MM.1S (cell line): ENCODE data around the gene CAV3.
"Not testable (repeated sequence)": the region's sequence is repeated elsewhere in the genome, so short reads cannot be mapped to it uniquely, and the experiment has no call there.

Experiments used
- DNase-seq: peaks from one replicate; pipeline ENCODE4 v3.0.0-alpha.2; 2015
- H2AFZ ChIP-seq: fragments of 300-600 bp; sonication (generic); 2 replicates; pipeline ENCODE4 v1.6.0; 2016; ENCODE audit warnings: antibody characterized with exemption, low read length
- H3F3A ChIP-seq: fragments of 300-600 bp; sonication (generic); 2 replicates; pipeline ENCODE4 v1.6.1; 2016; ENCODE audit warnings: mild to moderate bottlenecking, antibody characterized with exemption, low read length, moderate library complexity, mixed read lengths; ENCODE audit not compliant: insufficient read depth
- H3K27ac ChIP-seq: fragments of 300-600 bp; sonication (generic); 2 replicates; pipeline ENCODE4 v1.5.1; 2016; ENCODE audit warnings: mild to moderate bottlenecking, low read length
- H3K27me3 ChIP-seq: fragments of 300-600 bp; sonication (generic); replicated peaks from 2 replicates; pipeline ENCODE4 v1.6.0; 2016; ENCODE audit warnings: low read length; ENCODE audit not compliant: insufficient read depth
- H3K36me3 ChIP-seq: fragments of 300-600 bp; sonication (generic); replicated peaks from 2 replicates; pipeline ENCODE4 v1.6.1; 2016; ENCODE audit warnings: mild to moderate bottlenecking, low read length, mixed read lengths; ENCODE audit not compliant: insufficient read depth
- H3K4me1 ChIP-seq: fragments of 300-600 bp; sonication (generic); 2 replicates; pipeline ENCODE4 v1.6.1; 2016; ENCODE audit warnings: low read length, mixed read lengths
- H3K4me2 ChIP-seq: fragments of 300-600 bp; sonication (generic); 2 replicates; pipeline ENCODE4 v1.6.0; 2016; ENCODE audit warnings: low read depth, low read length
- H3K4me3 ChIP-seq: fragments of 300-600 bp; sonication (generic); 2 replicates; pipeline ENCODE4 v1.5.1; 2016; ENCODE audit warnings: low read length, mixed read lengths
- H3K79me2 ChIP-seq: fragments of 300-600 bp; sonication (generic); 2 replicates; pipeline ENCODE4 v1.6.1; 2016; ENCODE audit warnings: mixed run types, low read length, mixed read lengths
- H3K9ac ChIP-seq: fragments of 300-600 bp; sonication (generic); 2 replicates; pipeline ENCODE4 v1.6.1; 2016; ENCODE audit warnings: low read length, mixed read lengths
- H3K9me2 ChIP-seq: fragments of 300-600 bp; sonication (generic); replicated peaks from 2 replicates; pipeline ENCODE4 v1.6.1; 2016; ENCODE audit warnings: mild to moderate bottlenecking, low read length, mixed read lengths; ENCODE audit not compliant: insufficient read depth
- H3K9me3 ChIP-seq: fragments of 300-600 bp; sonication (generic); replicated peaks from 2 replicates; pipeline ENCODE4 v1.6.1; 2016; ENCODE audit warnings: mild to moderate bottlenecking, low read length, mixed read lengths; ENCODE audit not compliant: insufficient read depth
- H4K20me1 ChIP-seq: fragments of 300-600 bp; sonication (generic); 2 replicates; pipeline ENCODE4 v1.6.1; 2016; ENCODE audit warnings: mild to moderate bottlenecking, low read length, moderate library complexity, mixed read lengths; ENCODE audit not compliant: insufficient read depth
- CTCF ChIP-seq: fragments of 300-600 bp; sonication (generic); IDR thresholded peaks from 2 replicates; pipeline ENCODE4 v1.5.1; 2016; ENCODE audit warnings: antibody characterized with exemption, low read length, mixed read lengths
- EZH2 ChIP-seq: fragments of 300-600 bp; sonication (generic); optimal IDR thresholded peaks from 2 replicates; pipeline ENCODE3; 2017; ENCODE audit warnings: low read depth, mild to moderate bottlenecking, antibody characterized with exemption, low read length, mixed read lengths
- EZH2phosphoT487 ChIP-seq: fragments of 300-600 bp; sonication (generic); IDR thresholded peaks from 2 replicates; pipeline ENCODE4 v1.6.1; 2018; ENCODE audit warnings: antibody characterized with exemption, low read length

CAV3 gene

GRCh38 chr3:8712045-8712907 is 21.3 kb upstream of the CAV3 start:
- Histone ChIP-seq H4K20me1 (no peaks in the 10 kb centered on the region), H3K4me2 (no peak overlapping the region), H3F3A (no peaks in the 10 kb centered on the region), H3K79me2 (no peaks in the 10 kb centered on the region), H2AFZ (no peak overlapping the region), H3K36me3 (no peaks in the 10 kb centered on the region), H3K9ac (no peak overlapping the region), H3K9me2 (no peaks in the 10 kb centered on the region), H3K27ac (no peak overlapping the region), H3K4me3 (no peak overlapping the region), H3K27me3 (no peaks in the 10 kb centered on the region), H3K9me3 (no peaks in the 10 kb centered on the region), H3K4me1 (no peaks in the 10 kb centered on the region)
- no peak for DNase-seq
- TF ChIP-seq EZH2 (no peak), CTCF (no peak), EZH2phosphoT487 (no peak)

- Histone ChIP-seq H3K36me3 (no peaks in the 10 kb centered on the region), H3K9me2 (no peaks in the 10 kb centered on the region), H3K27me3 (no peaks in the 10 kb centered on the region), H3K9ac (no peak overlapping the region), H3K79me2 (no peaks in the 10 kb centered on the region), H3K27ac (no peak overlapping the region), H3K4me3 (no peak overlapping the region), H3K9me3 (no peaks in the 10 kb centered on the region), H4K20me1 (no peaks in the 10 kb centered on the region), H2AFZ (no peak overlapping the region), H3F3A (no peaks in the 10 kb centered on the region), H3K4me2 (no peak overlapping the region), H3K4me1 (no peaks in the 10 kb centered on the region)
- TF ChIP-seq EZH2 = no peak
- no peak for TF ChIP-seq EZH2phosphoT487
- TF ChIP-seq CTCF = no peak
- DNase-seq = no peak
These were observed 20.7 kb upstream of the CAV3 start for GRCh38 chr3:8712908-8713255.

- H3F3A ChIP-seq = no peaks in the 10 kb centered on the region
- no peaks in the 10 kb centered on the region for H3K4me1 ChIP-seq
- DNase-seq = no peak
- no peak overlapping the region for H3K4me3 ChIP-seq
- no peaks in the 10 kb centered on the region for H4K20me1 ChIP-seq
- H3K9me3 ChIP-seq = no peaks in the 10 kb centered on the region
- no peaks in the 10 kb centered on the region for H3K9me2 ChIP-seq
- no peak overlapping the region for H3K4me2 ChIP-seq
- no peak overlapping the region for H3K9ac ChIP-seq
- H3K27me3 ChIP-seq = no peaks in the 10 kb centered on the region
- no peak overlapping the region for H3K27ac ChIP-seq
- TF ChIP-seq EZH2 = no peak
- peak; percentile 34 for TF ChIP-seq CTCF
- no peak for TF ChIP-seq EZH2phosphoT487
- no peak overlapping the region for H2AFZ ChIP-seq
- H3K79me2 ChIP-seq = no peaks in the 10 kb centered on the region
- H3K36me3 ChIP-seq = no peaks in the 10 kb centered on the region
These were observed 19.5 kb upstream of the CAV3 start for GRCh38 chr3:8713901-8714759.

- DNase-seq, H3K4me1 ChIP-seq, H3K79me2 ChIP-seq, H3K9me2 ChIP-seq, H3K4me3 ChIP-seq, H2AFZ ChIP-seq, H3K27ac ChIP-seq, H3K27me3 ChIP-seq, H3F3A ChIP-seq, H3K9ac ChIP-seq, H3K9me3 ChIP-seq, H4K20me1 ChIP-seq, H3K36me3 ChIP-seq, H3K4me2 ChIP-seq: not testable (repeated sequence)
These were observed 17.8 kb upstream of the CAV3 start for GRCh38 chr3:8715757-8716156.
